ENCODE results near the gene PRKN.

GRCh38 chr6:162177746-162178145 is 549.8 kb downstream of the PRKN start:
- peak; percentile 35 for TF ChIP-seq CTCF (IDR thresholded peaks at IDR 0.05; ENCODE audit: poor library complexity)
- no peak for TF ChIP-seq EZH2phosphoT487 (IDR thresholded peaks at IDR 0.05; ENCODE audit: low read depth, severe bottlenecking, unreplicated experiment)
